ENCODE measurements around the gene ASIC4. TPM values are rescaled to one million over a fixed set of nuclear protein-coding genes. Genes with fewer than 3 reads are reported as not detected.

ASIC4 gene
- total RNA-seq, 3 donors from 2014 or later, result 0.09 TPM; not detected in 2

- DNase-seq, result peak in 1 of 3 donors; percentile 36
- intact Hi-C loops (cut with DNase I, micrococcal nuclease), result no loop called here
- ATAC-seq, result no peak
- Histone ChIP-seq H3K4me1 (ENCODE audit: low read depth) (no peaks in the 10 kb centered on the region), H3K36me3 (ENCODE audit: low read depth) (no peaks in the 10 kb centered on the region), H3K4me3 (no peak overlapping the region), H3K9me3 (no peaks in the 10 kb centered on the region)
- TF ChIP-seq, protein P1, sequence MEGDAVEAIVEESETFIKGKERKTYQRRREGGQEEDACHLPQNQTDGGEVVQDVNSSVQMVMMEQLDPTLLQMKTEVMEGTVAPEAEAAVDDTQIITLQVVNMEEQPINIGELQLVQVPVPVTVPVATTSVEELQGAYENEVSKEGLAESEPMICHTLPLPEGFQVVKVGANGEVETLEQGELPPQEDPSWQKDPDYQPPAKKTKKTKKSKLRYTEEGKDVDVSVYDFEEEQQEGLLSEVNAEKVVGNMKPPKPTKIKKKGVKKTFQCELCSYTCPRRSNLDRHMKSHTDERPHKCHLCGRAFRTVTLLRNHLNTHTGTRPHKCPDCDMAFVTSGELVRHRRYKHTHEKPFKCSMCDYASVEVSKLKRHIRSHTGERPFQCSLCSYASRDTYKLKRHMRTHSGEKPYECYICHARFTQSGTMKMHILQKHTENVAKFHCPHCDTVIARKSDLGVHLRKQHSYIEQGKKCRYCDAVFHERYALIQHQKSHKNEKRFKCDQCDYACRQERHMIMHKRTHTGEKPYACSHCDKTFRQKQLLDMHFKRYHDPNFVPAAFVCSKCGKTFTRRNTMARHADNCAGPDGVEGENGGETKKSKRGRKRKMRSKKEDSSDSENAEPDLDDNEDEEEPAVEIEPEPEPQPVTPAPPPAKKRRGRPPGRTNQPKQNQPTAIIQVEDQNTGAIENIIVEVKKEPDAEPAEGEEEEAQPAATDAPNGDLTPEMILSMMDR (IDR thresholded peaks at IDR 0.05), result no peak
These were observed 45.7 kb upstream of the ASIC4 start for GRCh38 chr2:219468410-219469185.

DNA sequence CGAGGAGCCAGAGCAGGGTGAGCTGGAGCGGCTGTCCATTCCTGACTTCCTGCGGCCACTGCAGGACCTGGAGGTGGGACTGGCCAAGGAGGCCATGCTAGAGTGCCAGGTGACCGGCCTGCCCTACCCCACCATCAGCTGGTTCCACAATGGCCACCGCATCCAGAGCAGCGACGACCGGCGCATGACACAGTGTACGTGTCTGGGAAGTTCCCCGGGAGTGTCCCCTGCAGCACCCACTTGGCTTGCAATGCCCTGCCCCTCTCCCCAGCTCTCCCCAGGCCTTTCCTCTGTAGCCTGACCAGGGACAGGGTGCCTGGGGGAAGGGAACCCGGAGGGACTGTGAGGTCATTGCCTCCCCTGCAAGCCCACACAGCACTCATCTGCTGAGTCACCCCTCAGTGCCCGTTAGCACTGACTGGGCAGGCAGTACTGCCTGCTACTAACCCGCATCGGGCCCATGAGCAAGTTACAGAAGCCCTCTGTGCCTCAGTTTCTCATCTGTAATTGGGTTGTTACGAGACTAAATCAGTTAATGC, 45.0 kb upstream of the ASIC4 start:
- TF ChIP-seq, protein P1 (IDR thresholded peaks at IDR 0.05), result no peak
- DNase-seq (peak in 1 of 3 donors; percentile 33), ATAC-seq (no peak)
- intact Hi-C loops (cut with DNase I, micrococcal nuclease), result no loop called here
- Histone ChIP-seq H3K9me3 (no peaks in the 10 kb centered on the region), H3K4me3 (no peak overlapping the region), H3K36me3 (ENCODE audit: low read depth) (no peaks in the 10 kb centered on the region), H3K4me1 (ENCODE audit: low read depth) (no peaks in the 10 kb centered on the region)

GRCh38 chr2:219470429-219470828, 43.9 kb upstream of the ASIC4 start:
- intact Hi-C loops (cut with DNase I, micrococcal nuclease), result no loop called here
- H3K4me3 ChIP-seq, result no peak overlapping the region
- ATAC-seq, result no peak
- no peaks in the 10 kb centered on the region for H3K36me3 ChIP-seq (ENCODE audit: low read depth)
- no peaks in the 10 kb centered on the region for H3K9me3 ChIP-seq
- DNase-seq, result no peak
- H3K4me1 ChIP-seq (ENCODE audit: low read depth), result no peaks in the 10 kb centered on the region
- TF ChIP-seq, protein P1 (IDR thresholded peaks at IDR 0.05), result no peak

DNA sequence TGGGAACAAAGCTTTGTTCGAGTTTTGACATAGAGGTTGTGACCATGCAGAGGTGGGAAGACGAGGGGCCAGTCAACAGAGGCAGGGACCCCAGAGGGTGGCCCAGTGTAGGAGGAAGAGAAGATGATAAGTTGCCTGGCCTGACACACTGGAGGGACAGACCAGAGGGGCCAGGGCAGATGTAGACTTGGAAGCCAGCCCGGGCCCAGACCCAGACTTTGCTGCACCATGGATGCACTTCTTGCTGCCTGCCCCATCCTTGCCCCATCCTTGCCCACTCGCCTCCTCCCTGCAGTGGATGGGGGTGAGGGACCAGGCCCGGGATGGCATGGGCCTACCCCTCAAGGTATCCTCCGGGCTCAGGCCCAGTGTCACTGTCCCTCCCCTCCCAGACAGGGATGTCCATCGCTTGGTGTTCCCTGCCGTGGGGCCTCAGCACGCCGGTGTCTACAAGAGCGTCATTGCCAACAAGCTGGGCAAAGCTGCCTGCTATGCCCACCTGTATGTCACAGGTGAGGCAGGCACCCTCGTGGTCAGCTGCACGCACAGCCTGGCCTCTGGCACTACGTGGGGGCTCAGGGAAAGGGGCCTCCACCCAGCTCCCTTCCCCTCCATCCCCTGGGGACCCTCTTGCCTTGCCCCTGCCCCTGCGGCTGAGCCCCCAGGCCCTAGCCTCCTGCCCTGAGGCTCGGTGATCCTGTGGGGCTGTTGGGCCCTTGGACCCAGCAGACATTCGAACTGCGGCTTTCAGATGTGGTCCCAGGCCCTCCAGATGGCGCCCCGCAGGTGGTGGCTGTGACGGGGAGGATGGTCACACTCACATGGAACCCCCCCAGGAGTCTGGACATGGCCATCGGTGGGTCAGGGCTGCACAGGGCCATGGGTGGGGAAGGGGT, 42.6 kb upstream of the ASIC4 start:
- intact Hi-C loops (cut with DNase I, micrococcal nuclease), result no loop called here
- peak in 1 of 3 donors; percentile 38 for DNase-seq
- TF ChIP-seq, protein P1 (IDR thresholded peaks at IDR 0.05), result no peak

GRCh38 chr2:219472629-219473187, 41.6 kb upstream of the ASIC4 start:
- intact Hi-C loops (cut with DNase I, micrococcal nuclease), result no loop called here
- Histone ChIP-seq H3K4me3 (no peak overlapping the region), H3K9me3 (no peaks in the 10 kb centered on the region), H3K36me3 (ENCODE audit: low read depth) (no peaks in the 10 kb centered on the region), H3K4me1 (ENCODE audit: low read depth) (no peaks in the 10 kb centered on the region)
- no peak for ATAC-seq
- peak in 1 of 3 donors; percentile 36 for DNase-seq
- TF ChIP-seq, protein P1 (IDR thresholded peaks at IDR 0.05), result no peak

More for the DNA sequence above, 42.6 kb upstream of the ASIC4 start:
- no peak overlapping the region for H3K4me3 ChIP-seq
- H3K4me1 ChIP-seq (ENCODE audit: low read depth), result no peaks in the 10 kb centered on the region
- H3K9me3 ChIP-seq, result no peaks in the 10 kb centered on the region
- no peaks in the 10 kb centered on the region for H3K36me3 ChIP-seq (ENCODE audit: low read depth)
- no peak for ATAC-seq
